SK-N-MC (cell line): Measurements from ENCODE around the gene ZNF394.

Experiments
- EZH2 ChIP-seq: fragments of 200-600 bp; sonication (generic); IDR thresholded peaks from one replicate; pipeline ENCODE4 v1.6.1; 2017; ENCODE audit warnings: antibody characterized with exemption
- POLR2AphosphoS5 ChIP-seq: IDR thresholded peaks from 2 replicates; pipeline ENCODE4 v1.6.1; 2012; ENCODE audit warnings: mild to moderate bottlenecking, low read depth, low read length, borderline replicate concordance

GRCh38 chr7:99465421-99465768, 34.7 kb downstream of the ZNF394 start:
- TF ChIP-seq EZH2 (no peak), POLR2AphosphoS5 (no peak)
